BE2C (cell line): ENCODE measurements around the gene PIK3C2B.

Source experiments
- DNase-seq: peaks from one replicate; pipeline ENCODE4 v3.0.0-alpha.2; 2020
- H3K27me3 ChIP-seq: fragments of 250-450 bp; sonication (Bioruptor Pico); 2 replicates; pipeline ENCODE4 v1.5.1; 2020; ENCODE audit warnings: mild to moderate bottlenecking
- H3K36me3 ChIP-seq: fragments of 250-450 bp; sonication (Bioruptor Pico); 2 replicates; pipeline ENCODE4 v1.5.1; 2020; ENCODE audit warnings: mild to moderate bottlenecking
- H3K4me1 ChIP-seq: fragments of 250-450 bp; sonication (Bioruptor Pico); 2 replicates; pipeline ENCODE4 v1.5.1; 2020
- H3K4me3 ChIP-seq: 2 replicates; pipeline ENCODE4 v1.5.1; 2011; ENCODE audit warnings: low read depth, low read length
- H3K9me3 ChIP-seq: fragments of 250-450 bp; sonication (Bioruptor Pico); 2 replicates; pipeline ENCODE4 v1.5.1; 2020
- CTCF ChIP-seq: IDR thresholded peaks from 2 replicates; pipeline ENCODE4 v1.5.1; 2012; ENCODE audit warnings: mild to moderate bottlenecking, low read depth, low read length

PIK3C2B gene

GRCh38 chr1:204509186-204509635 is 14.6 kb upstream of the PIK3C2B start:
- no peak for TF ChIP-seq CTCF
- H3K4me1 ChIP-seq, result no peaks in the 10 kb centered on the region
- no peak overlapping the region for H3K4me3 ChIP-seq
- no peaks in the 10 kb centered on the region for H3K36me3 ChIP-seq
- no peak for DNase-seq
- H3K9me3 ChIP-seq, result no peaks in the 10 kb centered on the region
- no peaks in the 10 kb centered on the region for H3K27me3 ChIP-seq

- no peak for TF ChIP-seq CTCF
- Histone ChIP-seq H3K4me1 (no peaks in the 10 kb centered on the region), H3K4me3 (peak overlapping the region; percentile 85), H3K9me3 (no peaks in the 10 kb centered on the region), H3K36me3 (no peaks in the 10 kb centered on the region), H3K27me3 (no peaks in the 10 kb centered on the region)
- DNase-seq, result peak; percentile 75
These were observed 12.9 kb upstream of the PIK3C2B start for GRCh38 chr1:204507317-204508105.

DNA sequence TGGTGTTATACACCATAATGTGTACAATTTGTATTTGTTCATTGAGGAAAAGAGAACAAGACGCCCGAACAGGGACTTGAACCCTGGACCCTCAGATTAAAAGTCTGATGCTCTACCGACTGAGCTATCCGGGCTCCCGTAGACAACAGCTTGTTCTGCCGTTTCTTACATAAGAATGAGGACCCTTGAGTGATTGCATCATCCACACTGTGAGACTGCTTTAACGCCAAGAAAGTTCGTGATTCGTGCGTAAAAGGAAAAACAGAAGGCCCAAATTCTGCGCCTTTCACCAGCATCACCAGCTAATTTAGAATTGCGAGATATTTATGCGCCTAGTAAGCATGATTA is 12.3 kb upstream of the PIK3C2B start:
- H3K9me3 ChIP-seq, result no peaks in the 10 kb centered on the region
- no peak for TF ChIP-seq CTCF
- DNase-seq, result peak; percentile 75

GRCh38 chr1:204506201-204506968 is 11.8 kb upstream of the PIK3C2B start:
- no peaks in the 10 kb centered on the region for H3K4me1 ChIP-seq
- no peaks in the 10 kb centered on the region for H3K9me3 ChIP-seq
- no peak for TF ChIP-seq CTCF
- no peaks in the 10 kb centered on the region for H3K27me3 ChIP-seq
- H3K36me3 ChIP-seq, result no peaks in the 10 kb centered on the region
- DNase-seq, result peak; percentile 74
- peak overlapping the region; percentile 69 for H3K4me3 ChIP-seq

More for the DNA sequence above, 12.3 kb upstream of the PIK3C2B start:
- Histone ChIP-seq H3K36me3 (no peaks in the 10 kb centered on the region), H3K4me3 (peak overlapping the region; percentile 85), H3K4me1 (no peaks in the 10 kb centered on the region), H3K27me3 (no peaks in the 10 kb centered on the region)

- H3K36me3 ChIP-seq, result no peaks in the 10 kb centered on the region
- TF ChIP-seq CTCF, result no peak
- no peaks in the 10 kb centered on the region for H3K9me3 ChIP-seq
- no peaks in the 10 kb centered on the region for H3K4me1 ChIP-seq
- no peaks in the 10 kb centered on the region for H3K27me3 ChIP-seq
- peak overlapping the region; percentile 69 for H3K4me3 ChIP-seq
- DNase-seq, result no peak
These were observed 11.1 kb upstream of the PIK3C2B start for GRCh38 chr1:204505674-204506200.
